Activated naive CD8-positive, alpha-beta T cell treated with anti-CD3 and anti-CD28 coated beads, Interleukin-2, amount 50 U/mL, for 24 hours (primary cell): ENCODE data around the gene JAZF1.

Experiments used
- ATAC-seq: fragments of 150-1000 bp; cut with Tn5 transposase; one replicate; pipeline ENCODE4 v1.10.0; 2021
- DNase-seq: peaks from one replicate; pipeline ENCODE4 v3.0.0; 2021
- H3K27ac Mint-ChIP-seq: one replicate; pipeline ENCODE4 v1.8.0; 2021; ENCODE audit warnings: mild to moderate bottlenecking, mixed read lengths
- H3K27me3 Mint-ChIP-seq: one replicate; pipeline ENCODE4 v1.8.0; 2021; ENCODE audit warnings: mixed read lengths
- H3K36me3 Mint-ChIP-seq: one replicate; pipeline ENCODE4 v1.8.0; 2021; ENCODE audit warnings: low read depth, mixed read lengths
- H3K4me1 Mint-ChIP-seq: one replicate; pipeline ENCODE4 v1.8.0; 2021; ENCODE audit warnings: mixed read lengths
- H3K4me3 Mint-ChIP-seq: one replicate; pipeline ENCODE4 v1.8.0; 2021; ENCODE audit warnings: mild to moderate bottlenecking, moderate library complexity, mixed read lengths
- H3K9me3 Mint-ChIP-seq: one replicate; pipeline ENCODE4 v1.8.0; 2021; ENCODE audit warnings: mixed read lengths

Gene JAZF1

DNA sequence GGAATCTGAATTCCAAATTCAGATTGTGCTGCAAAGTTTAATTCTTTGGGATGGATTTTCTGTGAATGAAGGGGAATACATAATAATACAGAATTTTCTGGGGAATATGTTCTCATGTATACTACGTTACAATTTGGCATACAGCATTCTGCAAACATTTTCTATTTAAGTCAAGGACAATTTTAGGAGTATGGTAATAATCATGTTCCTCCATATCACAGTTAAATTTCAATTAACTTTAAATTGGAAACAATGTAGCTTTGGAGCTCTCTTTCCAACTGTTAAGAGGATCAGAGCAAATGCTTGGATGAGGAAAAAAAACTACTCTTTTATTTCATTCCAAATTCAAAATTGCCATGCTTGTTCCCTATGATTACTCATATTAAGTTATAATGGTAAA, 217.5 kb downstream of the JAZF1 start:
- H3K27me3 Mint-ChIP-seq = no peaks in the 10 kb centered on the region
- no peak overlapping the region for H3K27ac Mint-ChIP-seq
- H3K4me1 Mint-ChIP-seq = no peaks in the 10 kb centered on the region
- no peaks in the 10 kb centered on the region for H3K36me3 Mint-ChIP-seq
- ATAC-seq (no peak), DNase-seq (no peak)
- H3K4me3 Mint-ChIP-seq = no peak overlapping the region
- H3K9me3 Mint-ChIP-seq = no peaks in the 10 kb centered on the region

DNA sequence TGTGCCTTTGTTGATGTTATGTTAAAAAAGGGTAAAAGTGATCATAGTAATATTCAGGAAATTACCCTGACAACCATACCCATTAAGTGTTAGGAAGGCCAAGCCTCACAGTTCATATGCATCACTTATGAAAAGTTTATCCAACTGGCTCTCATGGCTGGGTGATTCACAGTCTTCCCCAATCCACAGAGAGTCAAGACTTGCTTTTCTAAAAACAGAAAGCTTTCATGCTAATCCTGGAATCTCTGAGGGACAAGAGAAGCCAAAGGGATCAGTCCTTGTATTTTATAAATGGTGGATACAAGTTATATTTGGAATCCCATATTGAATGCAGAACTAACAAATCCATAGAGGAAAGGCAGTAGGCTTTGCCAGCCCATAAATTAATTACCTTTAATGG, 218.3 kb downstream of the JAZF1 start:
- Mint-ChIP-seq H3K27ac (no peak overlapping the region), H3K4me1 (no peaks in the 10 kb centered on the region), H3K9me3 (no peaks in the 10 kb centered on the region), H3K36me3 (no peaks in the 10 kb centered on the region), H3K27me3 (no peaks in the 10 kb centered on the region), H3K4me3 (no peak overlapping the region)
- no peak for DNase-seq
- no peak for ATAC-seq

DNA sequence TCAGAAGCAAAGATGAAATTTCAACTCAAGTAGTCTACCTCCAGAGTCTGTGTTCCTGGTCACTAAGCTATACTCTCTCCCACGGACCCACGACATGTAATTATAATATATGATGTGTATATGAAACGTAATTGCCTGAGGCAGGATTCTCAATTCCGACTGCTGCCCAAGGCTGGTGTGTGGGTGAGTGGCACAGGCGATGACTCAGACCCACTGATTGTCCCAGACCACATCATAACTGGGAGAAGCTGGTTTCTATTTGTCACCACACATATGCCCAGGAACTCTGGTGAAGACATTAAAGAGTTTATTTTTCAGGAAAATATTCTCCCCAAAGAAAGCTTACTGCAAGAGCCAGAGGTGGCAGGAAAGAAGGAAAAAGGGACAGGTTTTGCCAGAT, 219.3 kb downstream of the JAZF1 start:
- Mint-ChIP-seq H3K27ac (no peak overlapping the region), H3K4me3 (no peak overlapping the region), H3K27me3 (no peaks in the 10 kb centered on the region), H3K4me1 (no peaks in the 10 kb centered on the region), H3K36me3 (no peaks in the 10 kb centered on the region), H3K9me3 (no peaks in the 10 kb centered on the region)
- ATAC-seq (peak; percentile 20), DNase-seq (no peak)

DNA sequence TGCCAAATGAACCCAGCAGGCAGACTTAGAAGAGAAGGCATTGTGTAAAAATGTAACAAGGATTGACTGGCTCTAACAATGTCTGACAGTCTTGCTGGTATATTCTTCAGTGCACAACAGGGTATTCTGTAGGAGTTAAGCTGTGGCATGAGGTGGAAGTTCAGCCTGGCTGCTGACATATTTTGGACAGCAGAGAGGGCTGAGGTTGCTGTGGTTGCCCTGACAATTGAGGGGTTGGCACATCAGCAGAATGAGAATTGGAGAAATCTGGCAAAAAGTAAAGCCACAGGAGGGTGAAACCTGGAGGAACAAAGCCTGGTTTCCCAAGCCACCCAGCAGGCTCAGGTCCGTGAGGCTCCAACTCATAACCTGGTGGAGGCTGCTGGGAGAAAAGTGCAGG, 220.2 kb downstream of the JAZF1 start:
- Mint-ChIP-seq H3K4me1 (peaks cover 2% of the 10 kb centered on the region), H3K36me3 (no peaks in the 10 kb centered on the region), H3K27ac (no peak overlapping the region), H3K27me3 (no peaks in the 10 kb centered on the region), H3K4me3 (no peak overlapping the region), H3K9me3 (no peaks in the 10 kb centered on the region)
- DNase-seq (no peak), ATAC-seq (no peak)

DNA sequence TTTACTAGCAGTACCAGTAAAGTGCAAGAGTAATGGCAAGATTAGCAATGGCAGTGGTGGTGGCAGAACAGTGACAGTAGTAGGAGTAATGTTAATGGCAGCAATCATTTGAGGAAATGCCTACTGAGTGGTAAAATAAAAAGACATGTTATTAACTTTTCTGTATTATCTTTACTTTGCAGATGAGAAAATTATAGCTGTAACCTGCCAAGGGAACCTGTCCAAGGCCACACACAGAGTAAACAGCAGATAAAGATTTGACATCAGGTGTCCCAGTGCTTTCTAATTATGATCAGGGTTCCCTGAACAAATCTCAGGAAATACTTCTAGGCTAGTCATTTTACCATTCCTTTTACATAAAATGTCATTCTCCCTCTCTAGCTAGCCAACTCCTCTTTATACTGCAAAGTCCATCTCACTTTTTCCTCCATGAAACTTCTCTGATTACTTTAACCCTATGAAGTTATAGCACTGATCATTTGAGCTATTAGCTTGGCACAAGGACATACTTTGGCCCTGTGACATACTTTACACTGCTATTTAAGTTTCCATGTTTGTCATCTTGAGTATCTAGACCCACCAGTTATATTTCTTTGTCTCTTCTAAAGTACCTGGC, 221.6 kb downstream of the JAZF1 start:
- Mint-ChIP-seq H3K9me3 (no peaks in the 10 kb centered on the region), H3K4me3 (no peak overlapping the region), H3K27me3 (no peaks in the 10 kb centered on the region), H3K36me3 (no peaks in the 10 kb centered on the region), H3K4me1 (peaks cover 2% of the 10 kb centered on the region), H3K27ac (no peak overlapping the region)
- ATAC-seq (no peak), DNase-seq (no peak)

DNA sequence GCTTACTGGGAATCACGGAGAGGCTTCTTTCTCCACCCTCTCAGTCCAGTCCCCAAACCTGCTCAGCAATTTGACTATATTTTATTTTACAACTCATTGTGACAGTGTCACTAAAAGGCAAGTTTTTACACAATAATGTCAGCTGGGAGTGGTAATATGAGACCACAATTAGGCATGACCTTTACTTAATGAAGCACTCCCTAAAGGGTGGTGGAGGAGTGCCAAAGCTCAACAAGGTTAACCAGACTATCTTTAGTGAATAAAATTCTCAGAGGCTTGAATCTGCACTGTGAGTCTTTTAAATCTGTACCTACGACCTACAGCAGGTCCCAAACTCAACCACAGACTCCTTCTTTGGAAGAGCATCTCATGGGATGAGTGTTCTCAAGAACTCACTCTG, 225.0 kb downstream of the JAZF1 start:
- ATAC-seq = no peak
- Mint-ChIP-seq H3K4me3 (no peak overlapping the region), H3K9me3 (no peaks in the 10 kb centered on the region), H3K36me3 (no peaks in the 10 kb centered on the region), H3K27me3 (no peaks in the 10 kb centered on the region), H3K27ac (no peak overlapping the region), H3K4me1 (peaks cover 23% of the 10 kb centered on the region)
- DNase-seq = no peak

DNA sequence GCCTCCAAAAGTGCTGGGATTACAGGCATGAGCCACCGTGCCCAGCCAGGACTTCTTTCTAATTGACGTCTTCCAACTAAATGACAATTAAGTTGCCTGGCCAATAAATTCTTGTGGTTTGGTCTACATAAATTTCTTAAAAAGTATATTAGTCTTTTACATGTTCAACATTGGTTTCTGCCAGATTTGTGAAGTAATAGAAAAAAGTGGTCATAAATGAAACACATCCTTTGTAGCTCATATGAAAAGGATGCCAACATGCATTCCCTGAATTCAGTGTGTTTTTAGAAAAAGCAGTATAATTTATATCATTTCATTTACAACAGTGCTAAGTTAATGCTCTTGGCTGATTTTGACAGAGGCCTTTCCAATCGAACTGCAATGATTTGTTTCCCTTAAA, 225.6 kb downstream of the JAZF1 start:
- no peaks in the 10 kb centered on the region for H3K36me3 Mint-ChIP-seq
- no peaks in the 10 kb centered on the region for H3K27me3 Mint-ChIP-seq
- H3K4me1 Mint-ChIP-seq = peaks cover 23% of the 10 kb centered on the region
- no peak for DNase-seq
- H3K4me3 Mint-ChIP-seq = no peak overlapping the region
- H3K27ac Mint-ChIP-seq = no peak overlapping the region
- no peak for ATAC-seq
- no peaks in the 10 kb centered on the region for H3K9me3 Mint-ChIP-seq

DNA sequence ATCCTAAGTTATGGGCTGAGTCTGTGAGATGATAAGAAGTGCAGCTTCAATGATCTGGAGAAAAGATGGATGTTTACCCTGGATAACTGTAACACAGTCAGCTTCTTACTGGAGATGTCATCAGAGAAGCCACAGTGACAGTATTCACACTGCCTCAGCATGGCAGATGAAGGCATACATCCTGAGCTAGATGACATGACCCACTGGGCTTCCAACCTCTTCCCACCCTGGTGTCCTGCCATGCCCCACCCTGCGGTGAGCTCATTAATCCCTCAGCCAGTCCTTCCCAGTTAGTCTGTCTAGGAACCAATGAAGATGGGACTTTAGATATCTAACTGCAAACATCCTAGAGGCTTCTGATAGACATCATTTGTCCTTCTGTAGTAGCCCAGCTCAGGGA, 226.8 kb downstream of the JAZF1 start:
- Mint-ChIP-seq H3K4me3 (no peak overlapping the region), H3K4me1 (peaks cover 23% of the 10 kb centered on the region), H3K27me3 (no peaks in the 10 kb centered on the region), H3K27ac (no peak overlapping the region), H3K9me3 (no peaks in the 10 kb centered on the region), H3K36me3 (peaks cover 2% of the 10 kb centered on the region)
- DNase-seq (no peak), ATAC-seq (no peak)

DNA sequence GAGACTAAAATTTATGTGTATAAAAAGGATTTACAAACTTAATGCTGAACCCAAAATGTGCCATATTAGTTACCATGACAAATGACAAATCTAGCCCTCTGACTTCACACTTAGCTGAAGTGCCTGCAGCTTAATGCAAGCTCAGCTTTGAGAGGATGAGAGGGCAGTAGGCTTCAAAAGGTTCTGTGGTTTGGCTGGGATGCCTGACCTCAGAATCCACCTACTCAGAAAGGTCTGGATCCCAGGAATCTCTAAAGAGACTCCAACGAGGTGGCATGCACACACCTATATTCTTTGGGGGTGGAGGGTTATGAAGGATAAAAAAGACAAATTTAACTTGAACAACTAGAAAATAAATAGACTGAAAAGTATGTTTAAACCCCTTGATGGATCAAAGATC, 227.2 kb downstream of the JAZF1 start:
- H3K36me3 Mint-ChIP-seq = peaks cover 2% of the 10 kb centered on the region
- H3K27ac Mint-ChIP-seq = no peak overlapping the region
- H3K9me3 Mint-ChIP-seq = no peaks in the 10 kb centered on the region
- ATAC-seq (no peak), DNase-seq (no peak)
- no peak overlapping the region for H3K4me3 Mint-ChIP-seq
- H3K4me1 Mint-ChIP-seq = peaks cover 23% of the 10 kb centered on the region
- H3K27me3 Mint-ChIP-seq = no peaks in the 10 kb centered on the region

DNA sequence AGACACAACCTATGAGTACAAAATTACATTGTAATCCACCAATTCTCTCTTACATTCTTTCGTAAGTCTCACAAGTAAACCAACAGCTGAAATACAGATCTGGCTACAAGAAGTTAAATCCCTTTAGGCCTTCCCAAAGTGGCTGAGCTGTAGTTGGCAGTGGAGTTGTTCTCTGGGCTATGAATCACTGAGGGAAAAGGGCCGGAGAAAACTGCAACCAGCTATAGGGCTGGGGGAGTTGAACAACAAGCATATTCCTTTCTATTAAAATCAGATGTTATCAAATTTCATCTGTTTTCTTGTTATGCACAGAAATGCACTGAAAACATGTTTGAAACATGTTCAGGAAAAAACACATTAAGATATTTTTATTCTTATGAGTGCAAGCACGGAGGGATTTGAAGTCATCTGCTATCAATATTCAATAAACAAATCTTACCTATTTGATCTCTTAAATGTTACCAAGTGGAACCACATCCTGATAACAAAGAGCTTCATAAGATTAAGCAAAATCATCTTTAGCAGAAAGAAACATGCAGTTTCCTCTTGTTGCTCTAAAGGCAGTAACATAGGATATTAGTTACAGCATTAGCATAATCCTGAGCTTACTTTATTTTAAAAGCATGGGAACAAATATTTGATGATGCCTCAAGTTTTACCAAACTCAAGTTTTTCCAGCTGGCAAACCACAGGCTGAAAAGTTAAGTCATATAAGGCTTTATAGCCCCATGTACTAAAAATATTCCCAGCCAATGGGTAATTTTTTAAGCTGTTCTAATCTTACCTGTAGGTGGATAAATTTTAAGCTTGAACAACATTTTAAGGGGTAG, 227.9 kb downstream of the JAZF1 start:
- Mint-ChIP-seq H3K4me1 (peaks cover 23% of the 10 kb centered on the region), H3K9me3 (no peaks in the 10 kb centered on the region), H3K27ac (no peak overlapping the region), H3K36me3 (peaks cover 2% of the 10 kb centered on the region), H3K4me3 (no peak overlapping the region), H3K27me3 (no peaks in the 10 kb centered on the region)
- DNase-seq (no peak), ATAC-seq (no peak)

DNA sequence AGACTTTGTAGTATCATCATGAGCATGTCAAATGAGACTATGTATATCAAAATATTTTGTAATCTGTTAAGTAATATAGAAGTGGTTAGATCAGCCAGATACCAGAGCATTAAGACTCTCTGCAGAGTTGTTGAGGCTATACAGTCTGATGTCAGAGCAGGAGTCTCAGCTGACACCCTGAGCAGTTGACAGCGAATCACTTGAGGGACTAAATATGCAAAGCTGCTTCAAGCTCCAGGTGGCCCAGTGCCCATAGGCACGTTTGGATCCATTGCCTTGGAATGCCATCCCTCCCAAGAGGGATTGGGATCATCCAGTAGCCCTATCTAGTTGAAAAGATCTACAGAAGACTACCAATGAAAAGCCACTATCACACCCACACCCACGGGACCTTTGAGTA, 230.5 kb downstream of the JAZF1 start:
- DNase-seq (no peak), ATAC-seq (no peak)
- Mint-ChIP-seq H3K4me1 (peaks cover 21% of the 10 kb centered on the region), H3K27me3 (no peaks in the 10 kb centered on the region), H3K9me3 (no peaks in the 10 kb centered on the region), H3K4me3 (no peak overlapping the region), H3K36me3 (peaks cover 2% of the 10 kb centered on the region), H3K27ac (no peak overlapping the region)

DNA sequence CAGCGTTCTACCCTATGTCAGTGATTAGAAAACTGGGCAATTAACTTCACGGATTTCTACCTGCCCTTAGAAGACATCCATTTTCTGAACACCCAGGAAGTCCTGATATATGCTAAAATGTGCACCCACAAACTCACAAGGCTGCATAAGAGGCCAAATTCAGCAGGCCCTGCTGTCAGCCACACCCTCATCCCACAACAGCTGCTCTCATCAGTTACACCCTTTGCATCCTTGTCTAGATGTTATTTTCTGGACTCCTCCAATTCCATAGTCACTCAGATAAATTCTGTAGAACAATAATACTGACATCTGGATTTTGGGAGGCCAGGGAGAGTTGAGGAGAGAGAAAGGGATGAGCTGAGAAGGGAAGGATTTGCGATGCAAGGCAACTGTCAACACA, 231.7 kb downstream of the JAZF1 start:
- DNase-seq (no peak), ATAC-seq (no peak)
- peaks cover 3% of the 10 kb centered on the region for H3K36me3 Mint-ChIP-seq
- H3K27me3 Mint-ChIP-seq = no peaks in the 10 kb centered on the region
- no peak overlapping the region for H3K4me3 Mint-ChIP-seq
- H3K9me3 Mint-ChIP-seq = no peaks in the 10 kb centered on the region
- H3K4me1 Mint-ChIP-seq = peaks cover 21% of the 10 kb centered on the region
- no peak overlapping the region for H3K27ac Mint-ChIP-seq

DNA sequence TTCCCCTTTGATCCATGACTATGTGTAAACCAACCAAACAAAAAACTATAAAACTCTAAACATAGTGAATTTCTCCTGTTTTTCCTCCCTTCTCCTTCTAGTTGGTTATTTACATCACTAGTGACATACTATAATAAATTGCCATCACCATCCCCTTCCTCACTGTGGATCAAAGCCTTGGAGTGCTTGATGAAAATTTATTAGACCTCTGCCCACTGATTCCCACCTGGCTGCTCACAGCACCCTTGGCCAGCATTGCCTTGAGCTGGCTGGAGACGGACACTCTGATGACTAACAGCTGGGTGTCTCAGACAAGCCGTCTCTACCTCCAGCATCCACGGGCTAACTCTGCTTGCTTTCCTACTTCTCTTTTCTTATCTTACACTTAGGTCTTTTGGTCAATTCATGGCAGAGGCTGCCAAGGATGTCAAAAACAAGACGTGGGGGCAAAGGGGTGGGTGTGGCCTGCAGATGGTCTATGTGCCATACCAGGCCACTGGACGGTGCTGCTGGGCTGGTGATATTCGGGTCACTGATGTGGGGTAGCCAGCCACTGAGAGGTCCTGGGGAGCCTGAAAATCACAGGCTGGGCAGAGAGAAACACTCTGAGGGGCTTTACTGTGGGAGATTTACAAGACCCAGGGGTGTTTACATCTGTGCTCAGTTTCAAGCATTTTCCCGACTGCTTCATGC, 232.9 kb downstream of the JAZF1 start:
- no peaks in the 10 kb centered on the region for H3K9me3 Mint-ChIP-seq
- H3K36me3 Mint-ChIP-seq = peaks cover 4% of the 10 kb centered on the region
- H3K27me3 Mint-ChIP-seq = no peaks in the 10 kb centered on the region

DNA sequence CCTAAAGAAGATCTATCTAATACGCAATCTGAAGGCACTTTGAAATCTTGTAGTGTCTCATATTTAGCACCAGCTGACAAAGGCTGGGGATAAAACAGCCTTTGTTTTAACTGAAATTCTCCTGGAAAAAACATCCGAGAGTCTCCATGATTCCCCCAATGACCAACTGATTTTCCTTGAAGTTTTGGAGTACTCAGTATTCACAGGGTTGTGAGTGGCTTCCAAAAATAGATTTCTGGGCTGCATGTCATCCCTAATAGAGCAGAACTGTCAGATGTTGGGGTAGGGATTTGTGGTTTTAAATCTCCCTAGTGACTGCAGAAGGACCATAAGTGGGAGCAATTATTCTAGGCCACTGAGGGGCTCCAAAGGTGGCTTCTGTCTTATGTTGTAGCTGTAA, 234.2 kb downstream of the JAZF1 start:
- no peaks in the 10 kb centered on the region for H3K4me1 Mint-ChIP-seq
- H3K4me3 Mint-ChIP-seq = no peak overlapping the region
- no peaks in the 10 kb centered on the region for H3K9me3 Mint-ChIP-seq
- H3K27me3 Mint-ChIP-seq = no peaks in the 10 kb centered on the region
- H3K27ac Mint-ChIP-seq = no peak overlapping the region
- H3K36me3 Mint-ChIP-seq = peaks cover 4% of the 10 kb centered on the region
- DNase-seq (no peak), ATAC-seq (no peak)

More for the DNA sequence above, 232.9 kb downstream of the JAZF1 start:
- ATAC-seq (no peak), DNase-seq (no peak)
- no peak overlapping the region for H3K4me3 Mint-ChIP-seq
- H3K27ac Mint-ChIP-seq = no peak overlapping the region
- peaks cover 9% of the 10 kb centered on the region for H3K4me1 Mint-ChIP-seq
